ENCODE measurements around the gene AMBP.

The AMBP gene

GRCh38 chr9:114112778-114113584 lies 34.9 kb upstream of the AMBP start:
- FAIRE-seq, result no peak

DNA sequence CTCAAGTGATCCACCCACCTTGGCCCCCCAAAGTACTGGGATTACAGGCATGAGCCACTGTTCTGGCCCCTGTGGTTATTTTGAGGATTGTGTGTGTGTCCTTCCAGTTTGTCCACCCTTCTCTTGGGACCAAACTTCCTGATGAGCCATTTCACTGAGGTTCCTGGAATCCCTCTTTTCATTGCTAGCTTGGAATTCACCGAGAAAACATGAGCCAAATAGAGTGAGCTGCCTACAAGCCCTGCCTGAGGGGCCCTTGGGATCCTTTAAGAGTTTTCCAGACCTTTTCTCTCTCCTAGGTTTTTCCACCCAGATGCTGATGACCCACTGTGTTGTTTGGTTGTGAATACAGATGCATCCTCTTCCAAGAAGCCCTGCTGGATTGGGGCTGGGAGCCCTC lies 34.2 kb upstream of the AMBP start:
- FAIRE-seq, result no peak

- no peak for FAIRE-seq
Measured at GRCh38 chr9:114110180-114110579, 32.1 kb upstream of the AMBP start.

DNA sequence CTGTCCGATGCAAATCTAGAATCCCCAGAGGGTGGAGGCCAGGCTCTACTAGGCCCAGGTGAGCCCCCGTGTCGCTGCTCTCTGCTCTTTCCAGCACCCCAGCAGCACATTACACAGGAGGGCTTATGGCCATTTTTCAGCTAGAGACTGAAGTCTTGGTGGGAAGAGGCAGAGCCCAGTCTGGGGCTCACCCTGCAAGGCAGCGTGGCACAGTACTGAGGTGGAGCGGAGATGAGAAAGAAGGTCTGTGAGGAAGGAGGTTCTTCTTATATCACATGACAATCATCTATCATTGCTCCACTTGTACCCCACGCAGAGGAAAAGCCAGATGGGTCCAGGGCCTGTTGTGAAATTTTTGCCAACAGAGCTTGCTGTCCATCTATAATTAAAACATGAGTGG lies 31.0 kb upstream of the AMBP start:
- FAIRE-seq, result no peak

DNA sequence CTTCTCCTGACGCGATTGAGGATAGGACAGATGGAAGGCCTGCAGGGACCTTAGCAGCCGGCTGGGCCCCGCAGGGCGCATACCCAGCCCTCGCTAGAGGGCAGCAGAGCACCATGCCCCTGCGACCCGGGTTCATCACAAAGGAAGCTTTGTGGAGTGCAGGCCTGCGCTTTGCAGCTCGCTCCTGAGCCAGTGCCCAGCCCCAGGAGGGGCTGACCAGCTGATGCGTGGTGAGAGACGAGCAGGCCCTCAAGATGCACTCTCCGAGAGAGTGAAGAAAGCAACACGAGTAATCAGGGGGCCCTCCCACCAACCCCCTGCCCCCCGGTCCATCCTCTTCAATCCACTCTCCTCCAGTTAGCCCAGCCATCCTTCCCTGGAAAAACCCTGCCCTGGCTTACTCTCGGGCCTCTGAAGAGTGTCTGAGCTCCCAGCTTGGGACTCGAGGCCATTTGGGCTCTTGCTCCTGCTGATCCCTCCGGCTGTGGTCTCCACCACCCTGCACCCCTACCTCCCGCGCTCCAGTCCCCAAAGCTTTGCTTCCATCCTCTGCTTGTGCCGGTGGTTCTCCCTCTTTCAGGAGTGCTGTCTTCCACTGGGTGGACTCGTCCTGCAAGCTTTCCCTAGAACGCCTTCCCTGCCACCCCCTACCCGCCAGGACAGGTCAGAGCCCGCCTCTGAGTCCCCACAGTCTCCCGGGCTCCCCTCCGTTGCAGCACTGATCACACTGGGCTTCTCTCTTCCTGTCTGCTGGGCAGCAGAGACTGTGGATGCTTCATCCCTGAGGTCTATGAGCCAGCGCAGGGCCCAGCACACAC lies 30.1 kb upstream of the AMBP start:
- FAIRE-seq, result no peak

DNA sequence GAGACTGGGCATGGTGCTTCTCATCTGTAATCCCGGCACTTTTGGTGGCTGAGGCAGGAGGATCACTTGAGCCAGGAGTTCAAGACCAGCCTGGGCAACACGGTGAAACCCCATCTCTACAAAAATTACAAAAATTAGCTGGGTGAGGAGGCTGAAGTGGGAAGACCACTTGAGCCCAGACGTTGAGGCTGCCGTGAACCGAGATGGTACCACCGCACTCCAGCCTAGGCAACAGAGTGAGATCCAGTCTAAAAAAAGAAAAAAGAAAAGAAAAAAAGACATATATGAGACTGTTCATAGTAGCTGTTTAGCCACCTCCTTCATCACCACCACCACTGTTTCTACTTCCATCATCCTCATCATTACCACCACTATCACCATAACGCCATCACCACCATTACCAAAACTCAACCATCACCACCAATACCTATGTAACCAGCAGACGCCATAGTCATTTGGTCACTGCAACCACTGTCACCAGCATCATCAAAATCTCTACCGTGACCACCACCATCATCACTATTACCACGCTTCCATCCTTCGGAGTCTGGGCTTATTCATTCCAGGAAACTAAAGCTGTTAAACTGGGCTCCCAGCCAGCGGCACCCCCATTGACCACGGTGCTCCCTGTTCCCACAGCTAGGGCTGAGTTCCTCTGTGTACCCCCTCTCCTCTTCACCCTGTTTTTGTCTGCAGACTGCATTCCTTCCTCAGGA lies 29.3 kb upstream of the AMBP start:
- FAIRE-seq, result no peak

DNA sequence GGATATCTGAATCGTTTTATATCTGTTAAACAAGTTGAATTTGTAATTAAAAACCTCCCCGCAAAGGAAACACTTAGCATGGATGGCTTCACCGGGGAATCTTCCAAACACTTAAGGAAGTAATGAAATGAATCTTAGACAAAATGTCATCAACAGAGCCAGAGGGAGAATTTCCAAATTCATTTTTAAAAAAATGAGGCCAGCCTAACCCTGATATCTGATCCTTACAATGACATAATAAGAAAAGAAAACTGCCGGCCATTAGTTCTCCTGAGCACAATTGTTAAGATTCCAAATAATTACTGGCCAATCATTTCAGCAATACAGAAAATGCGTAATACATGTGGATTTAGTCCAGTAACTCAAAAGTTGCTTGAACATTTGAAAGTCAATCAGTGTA lies 27.1 kb upstream of the AMBP start:
- no peak for FAIRE-seq

DNA sequence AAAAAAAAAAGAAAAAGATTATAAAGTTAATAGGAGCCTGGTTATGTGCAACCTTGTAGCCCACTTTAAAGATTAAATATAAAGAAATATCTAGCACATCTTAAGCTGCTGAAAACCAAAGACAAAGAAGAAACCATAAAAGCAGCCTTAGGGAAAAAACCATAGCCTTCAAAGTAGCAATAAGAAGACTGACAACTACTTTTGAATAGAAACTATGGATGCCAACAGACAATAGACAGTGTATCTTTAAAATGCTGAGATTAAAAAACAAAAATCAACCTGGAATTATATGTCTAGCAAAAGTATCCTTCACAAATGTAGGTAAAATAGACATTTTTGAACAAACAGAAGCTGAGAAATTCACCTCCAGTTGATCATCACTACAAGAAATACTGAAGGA lies 24.4 kb upstream of the AMBP start:
- FAIRE-seq, result no peak

DNA sequence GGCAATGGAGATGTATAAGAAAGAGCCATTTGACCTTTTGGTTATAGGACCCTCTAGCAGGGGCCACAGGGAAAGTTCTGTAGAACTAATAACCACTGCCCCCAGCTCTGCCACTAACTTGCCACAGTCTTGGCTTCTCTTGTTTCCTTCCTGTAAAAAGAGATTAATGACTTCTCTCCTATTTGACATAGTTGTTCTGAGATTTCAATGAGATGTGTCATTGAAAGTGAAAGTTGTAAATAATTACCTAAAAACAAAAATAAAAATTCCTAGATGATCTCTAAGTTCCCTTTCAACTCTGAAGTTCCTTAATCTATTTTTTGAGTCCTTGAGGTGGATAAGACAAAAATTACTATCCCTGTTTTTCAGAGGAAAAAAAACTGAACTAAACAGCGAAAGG lies 22.4 kb upstream of the AMBP start:
- FAIRE-seq, result no peak

GRCh38 chr9:114099669-114100270 lies 21.7 kb upstream of the AMBP start:
- no peak for FAIRE-seq

GRCh38 chr9:114098936-114099668 lies 21.0 kb upstream of the AMBP start, which contains the start of gene KIF12:
Gene KIF12, minus strand, starts transcription at chr9:114099292. Its CDS starts 16 bp downstream, at chr9:114099276.
- FAIRE-seq, result no peak

- no peak for FAIRE-seq
Measured at GRCh38 chr9:114098021-114098935, 20.2 kb upstream of the AMBP start.

GRCh38 chr9:114097613-114098020 lies 19.5 kb upstream of the AMBP start:
- FAIRE-seq, result no peak

- FAIRE-seq, result no peak
Measured at GRCh38 chr9:114096866-114097612, 18.9 kb upstream of the AMBP start.

- no peak for FAIRE-seq
Measured at GRCh38 chr9:114096041-114096511, 18.0 kb upstream of the AMBP start.

DNA sequence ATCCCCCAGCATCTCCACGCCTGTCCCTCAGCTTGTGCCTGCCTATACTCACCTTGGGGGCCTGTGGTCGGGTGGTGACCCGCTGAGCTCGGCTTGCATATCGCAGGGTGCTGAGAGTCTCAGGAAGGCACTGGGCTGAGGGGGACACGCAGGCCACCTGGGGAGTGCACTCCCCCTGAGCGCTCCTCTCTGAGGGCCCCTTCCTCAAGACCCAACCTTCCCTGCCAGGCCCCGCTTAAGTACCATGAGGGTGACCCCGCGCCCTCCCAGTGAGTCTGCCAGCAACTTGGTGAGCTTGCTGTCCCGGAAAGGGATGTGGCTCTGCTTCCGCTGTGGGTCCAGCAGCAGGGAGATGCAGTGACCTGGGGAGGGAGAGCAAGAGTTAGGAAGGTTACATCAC lies 16.9 kb upstream of the AMBP start:
- FAIRE-seq, result no peak

DNA sequence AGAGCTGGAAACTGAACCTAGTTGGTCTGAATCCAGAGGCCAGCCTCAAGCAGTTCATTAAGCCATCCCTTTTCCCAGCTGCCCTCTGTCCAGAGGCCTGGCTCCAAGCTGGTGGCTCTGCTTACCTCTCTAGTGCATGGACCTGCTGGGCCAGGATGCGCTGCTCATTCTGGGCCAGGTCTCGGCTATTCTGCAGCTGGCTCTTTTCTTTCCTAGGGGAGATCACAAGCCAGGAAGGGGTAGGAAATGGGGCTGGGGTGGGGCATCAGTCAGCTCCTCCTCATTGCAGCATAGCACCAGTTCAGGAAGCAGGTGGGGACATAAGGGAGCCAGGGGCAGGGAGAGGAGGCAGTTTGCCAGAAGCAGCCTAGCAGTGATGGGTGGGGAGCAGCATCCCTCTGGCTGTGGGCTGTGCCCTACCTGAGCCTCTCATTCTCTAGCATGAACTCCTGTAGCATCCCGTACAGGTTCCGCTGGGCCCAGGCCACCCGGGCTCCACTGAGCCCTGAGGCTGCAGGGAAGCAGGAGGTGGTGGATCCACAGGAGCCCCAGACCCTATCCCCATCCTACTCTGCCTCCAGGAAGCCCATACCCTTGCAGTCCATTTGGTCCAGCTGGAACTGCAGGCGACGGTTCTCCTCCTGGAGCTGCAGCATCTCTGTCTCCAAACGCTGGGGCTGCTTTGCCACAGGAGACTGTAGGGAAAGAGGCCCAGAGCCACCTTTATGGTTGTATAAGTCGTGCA lies 15.8 kb upstream of the AMBP start:
- FAIRE-seq, result no peak

- no peak for FAIRE-seq
Measured at GRCh38 chr9:114093031-114093471, 15.0 kb upstream of the AMBP start.

DNA sequence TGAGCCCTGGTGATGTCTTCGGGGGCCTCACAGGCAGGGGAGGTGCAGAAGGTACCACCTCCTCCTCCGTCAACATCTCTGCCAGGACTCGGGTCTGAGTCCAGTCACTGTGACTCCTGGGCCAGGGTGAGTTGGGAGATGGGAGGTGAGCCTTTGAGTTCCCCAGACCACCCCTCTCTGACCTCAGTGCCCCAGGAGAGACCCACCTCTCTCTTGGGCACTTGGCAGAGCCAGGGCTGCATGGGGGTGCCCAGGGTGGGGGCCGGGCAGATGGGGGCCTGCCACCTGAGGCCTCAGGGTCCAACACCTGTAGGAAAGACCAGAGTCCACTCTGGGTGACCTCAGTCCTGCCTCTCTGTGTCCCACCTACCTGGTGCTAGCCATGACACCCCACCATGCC lies 14.2 kb upstream of the AMBP start:
- FAIRE-seq, result no peak
